ENCODE results near the gene FPGS. TPM values are rescaled to one million over a fixed set of nuclear protein-coding genes. Genes with fewer than 3 reads are reported as not detected.

FPGS gene
- total RNA-seq, 4 donors from 2014 or later: 38.2 to 52.0 (median 47.0) TPM

- intact Hi-C loops (cut with DNase I): no loop called here
- no peak for DNase-seq
- H3K4me3 ChIP-seq: no peak overlapping the region
- no peaks in the 10 kb centered on the region for H3K9me3 ChIP-seq
- H3K27ac ChIP-seq: peak overlapping the region in 3 of 4 donors; percentile 5 to 90 (median 24)
- H3K27me3 ChIP-seq: no peaks in the 10 kb centered on the region
- peaks cover 10 to 86% (median 22%) of the 10 kb centered on the region in 3 donors for H3K4me1 ChIP-seq
- no peak for TF ChIP-seq CTCF (IDR thresholded peaks at IDR 0.05)
- TF ChIP-seq POLR2A (IDR thresholded peaks at IDR 0.05): no peak
- H3K36me3 ChIP-seq: no peaks in the 10 kb centered on the region
- 51 to 65% methylated on average over 4 to 8 of the region's 11 CpGs for WGBS, 2 donors
These were observed 53.5 kb downstream of the FPGS start for GRCh38 chr9:127856094-127856728.

- peak overlapping the region in 3 of 4 donors; percentile 5 to 90 (median 24) for H3K27ac ChIP-seq
- H3K9me3 ChIP-seq: no peaks in the 10 kb centered on the region
- peaks cover 13 to 86% (median 28%) of the 10 kb centered on the region in 3 donors for H3K4me1 ChIP-seq
- WGBS, 2 donors: 85% methylated on average over 7 of the region's 8 CpGs; no CpG with 5 or more reads in 1 of the 2 donors
- H3K27me3 ChIP-seq: no peaks in the 10 kb centered on the region
- H3K4me3 ChIP-seq: no peak overlapping the region
- DNase-seq: no peak
- no peaks in the 10 kb centered on the region for H3K36me3 ChIP-seq
- TF ChIP-seq POLR2A (IDR thresholded peaks at IDR 0.05): no peak
- TF ChIP-seq CTCF (IDR thresholded peaks at IDR 0.05): no peak
- intact Hi-C loops (cut with DNase I): no loop called here
These were observed 54.0 kb downstream of the FPGS start for GRCh38 chr9:127856729-127857116.

GRCh38 chr9:127857278-127857677, 54.6 kb downstream of the FPGS start:
- 50% methylated on average over 4 of the region's 4 CpGs; no CpG with 5 or more reads in 1 of the 2 donors for WGBS, 2 donors
- intact Hi-C loops (cut with DNase I): no loop called here
- H3K9me3 ChIP-seq: no peaks in the 10 kb centered on the region

GRCh38 chr9:127858041-127858512, 55.4 kb downstream of the FPGS start:
- Histone ChIP-seq H3K4me3 (no peak overlapping the region), H3K4me1 (peaks cover 22 to 86% (median 36%) of the 10 kb centered on the region in 3 donors), H3K36me3 (no peaks in the 10 kb centered on the region), H3K27ac (peak overlapping the region in 2 of 4 donors; percentile 36 to 46), H3K9me3 (no peaks in the 10 kb centered on the region), H3K27me3 (no peaks in the 10 kb centered on the region)
- TF ChIP-seq CTCF (IDR thresholded peaks at IDR 0.05) (no peak), POLR2A (IDR thresholded peaks at IDR 0.05) (no peak)
- WGBS, 2 donors: 38 to 50% methylated on average over 2 to 5 of the region's 12 CpGs
- DNase-seq: no peak
- intact Hi-C loops (cut with DNase I): no loop called here

More at GRCh38 chr9:127857278-127857677, 54.6 kb downstream of the FPGS start:
- TF ChIP-seq CTCF (IDR thresholded peaks at IDR 0.05) (no peak), POLR2A (IDR thresholded peaks at IDR 0.05) (no peak)
- Histone ChIP-seq H3K36me3 (no peaks in the 10 kb centered on the region), H3K4me1 (peaks cover 18 to 86% (median 33%) of the 10 kb centered on the region in 3 donors), H3K27me3 (no peaks in the 10 kb centered on the region), H3K27ac (peak overlapping the region in 2 of 4 donors; percentile 36 to 46), H3K4me3 (no peak overlapping the region)
- no peak for DNase-seq

- no peak overlapping the region for H3K4me3 ChIP-seq
These were observed 57.6 kb downstream of the FPGS start for GRCh38 chr9:127860260-127860659.

More at GRCh38 chr9:127860260-127860659, 57.6 kb downstream of the FPGS start:
- 81 to 83% methylated on average over 8 of the region's 8 CpGs for WGBS, 2 donors
- Histone ChIP-seq H3K27me3 (no peaks in the 10 kb centered on the region), H3K36me3 (no peaks in the 10 kb centered on the region), H3K27ac (no peak overlapping the region), H3K9me3 (no peaks in the 10 kb centered on the region), H3K4me1 (peaks cover 12 to 67% (median 29%) of the 10 kb centered on the region in 3 donors)
- TF ChIP-seq CTCF (IDR thresholded peaks at IDR 0.05) (no peak), POLR2A (IDR thresholded peaks at IDR 0.05) (no peak)
- no peak for DNase-seq
- intact Hi-C loops (cut with DNase I): no loop called here
